Measurements from ENCODE around the gene SCRN1.

SCRN1 gene

DNA sequence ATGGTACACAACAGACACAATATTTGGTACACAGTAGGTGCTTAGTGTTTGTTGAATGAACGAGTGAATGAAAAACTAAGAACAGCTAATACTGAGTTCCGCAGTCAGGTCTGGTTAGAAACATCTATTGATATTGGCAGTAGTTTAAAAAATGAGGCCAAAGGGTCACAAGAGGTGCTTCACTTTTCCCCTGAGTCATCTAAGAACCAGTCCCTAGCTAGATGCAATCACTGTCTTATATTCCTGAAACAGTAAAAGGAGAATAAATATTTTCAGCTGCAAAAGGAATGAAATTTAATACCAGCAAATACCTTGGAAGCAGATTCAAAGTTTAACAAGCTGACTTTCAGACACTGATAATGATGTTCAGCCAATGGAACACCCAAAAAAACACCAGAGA is 54.5 kb downstream of the SCRN1 start:
- no peak overlapping the region for H3K27ac ChIP-seq (replicated peaks)
- no peak for DNase-seq (ENCODE audit: low read depth in 1 of 2, low spot score in 1 of 2)

DNA sequence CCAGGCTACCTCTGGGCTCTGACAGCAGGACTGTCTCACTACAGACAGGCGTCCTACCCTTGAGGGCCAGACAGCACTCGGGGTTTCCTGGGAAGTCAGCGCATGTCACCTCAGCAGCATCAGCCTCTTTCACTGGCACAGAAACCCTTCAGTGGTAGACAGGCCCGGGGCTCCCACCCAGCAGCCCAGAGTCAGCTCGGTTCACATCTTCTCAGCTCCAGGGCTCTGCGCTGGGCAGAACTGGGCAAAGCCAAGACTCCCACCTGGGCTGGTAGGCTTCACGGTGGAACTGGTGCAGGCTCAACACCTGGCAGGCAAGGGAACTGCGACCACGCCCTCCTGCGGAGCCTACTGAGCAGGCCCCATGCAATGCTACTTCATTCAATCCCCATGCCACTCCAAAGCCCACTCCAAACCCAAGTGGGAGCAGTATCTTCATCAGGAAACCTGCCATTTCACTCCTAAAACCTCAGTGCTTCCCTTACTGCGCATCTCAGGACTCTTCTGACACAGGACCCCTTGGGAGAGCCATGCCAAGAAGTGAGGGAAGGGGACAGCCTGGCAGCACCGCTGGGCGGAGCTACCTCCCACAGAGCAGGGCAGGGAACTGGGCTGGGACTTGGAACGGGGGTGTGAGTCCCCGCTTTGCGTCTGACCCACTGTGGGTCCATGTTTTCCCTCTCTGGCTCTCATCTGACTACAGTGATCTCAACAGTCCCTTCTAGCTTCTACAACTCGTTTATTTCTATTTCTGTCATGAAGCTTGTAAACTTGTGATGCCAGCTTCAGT is 60.4 kb downstream of the SCRN1 start:
- Histone ChIP-seq H3K27me3 (ENCODE audit: insufficient read depth, poor library complexity, severe bottlenecking) (no peaks in the 10 kb centered on the region), H3K4me3 (replicated peaks; ENCODE audit: insufficient read depth, low read length) (no peak overlapping the region), H3K27ac (replicated peaks) (no peak overlapping the region)
- DNase-seq (ENCODE audit: low read depth in 1 of 2, low spot score in 1 of 2): no peak
- TF ChIP-seq REST (IDR thresholded peaks at IDR 0.05; ENCODE audit: insufficient replicate concordance, low read depth) (no peak), POLR2AphosphoS5 (IDR thresholded peaks at IDR 0.05; ENCODE audit: low read depth) (no peak), SPI1 (IDR thresholded peaks at IDR 0.05; ENCODE audit: borderline replicate concordance, low read depth) (no peak), GABPA (IDR thresholded peaks at IDR 0.05; ENCODE audit: low read depth) (no peak)
- TF ChIP-seq, protein P1, sequence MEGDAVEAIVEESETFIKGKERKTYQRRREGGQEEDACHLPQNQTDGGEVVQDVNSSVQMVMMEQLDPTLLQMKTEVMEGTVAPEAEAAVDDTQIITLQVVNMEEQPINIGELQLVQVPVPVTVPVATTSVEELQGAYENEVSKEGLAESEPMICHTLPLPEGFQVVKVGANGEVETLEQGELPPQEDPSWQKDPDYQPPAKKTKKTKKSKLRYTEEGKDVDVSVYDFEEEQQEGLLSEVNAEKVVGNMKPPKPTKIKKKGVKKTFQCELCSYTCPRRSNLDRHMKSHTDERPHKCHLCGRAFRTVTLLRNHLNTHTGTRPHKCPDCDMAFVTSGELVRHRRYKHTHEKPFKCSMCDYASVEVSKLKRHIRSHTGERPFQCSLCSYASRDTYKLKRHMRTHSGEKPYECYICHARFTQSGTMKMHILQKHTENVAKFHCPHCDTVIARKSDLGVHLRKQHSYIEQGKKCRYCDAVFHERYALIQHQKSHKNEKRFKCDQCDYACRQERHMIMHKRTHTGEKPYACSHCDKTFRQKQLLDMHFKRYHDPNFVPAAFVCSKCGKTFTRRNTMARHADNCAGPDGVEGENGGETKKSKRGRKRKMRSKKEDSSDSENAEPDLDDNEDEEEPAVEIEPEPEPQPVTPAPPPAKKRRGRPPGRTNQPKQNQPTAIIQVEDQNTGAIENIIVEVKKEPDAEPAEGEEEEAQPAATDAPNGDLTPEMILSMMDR (IDR thresholded peaks at IDR 0.05; ENCODE audit: insufficient read depth, low read length): no peak

More for the DNA sequence above, 54.5 kb downstream of the SCRN1 start:
- TF ChIP-seq GABPA (IDR thresholded peaks at IDR 0.05; ENCODE audit: low read depth) (no peak), SPI1 (IDR thresholded peaks at IDR 0.05; ENCODE audit: borderline replicate concordance, low read depth) (no peak), POLR2AphosphoS5 (IDR thresholded peaks at IDR 0.05; ENCODE audit: low read depth) (no peak), REST (IDR thresholded peaks at IDR 0.05; ENCODE audit: insufficient replicate concordance, low read depth) (no peak)
- TF ChIP-seq, protein P1 (IDR thresholded peaks at IDR 0.05; ENCODE audit: insufficient read depth, low read length): no peak
- H3K4me3 ChIP-seq (replicated peaks; ENCODE audit: insufficient read depth, low read length): no peak overlapping the region
- no peaks in the 10 kb centered on the region for H3K27me3 ChIP-seq (ENCODE audit: insufficient read depth, poor library complexity, severe bottlenecking)

DNA sequence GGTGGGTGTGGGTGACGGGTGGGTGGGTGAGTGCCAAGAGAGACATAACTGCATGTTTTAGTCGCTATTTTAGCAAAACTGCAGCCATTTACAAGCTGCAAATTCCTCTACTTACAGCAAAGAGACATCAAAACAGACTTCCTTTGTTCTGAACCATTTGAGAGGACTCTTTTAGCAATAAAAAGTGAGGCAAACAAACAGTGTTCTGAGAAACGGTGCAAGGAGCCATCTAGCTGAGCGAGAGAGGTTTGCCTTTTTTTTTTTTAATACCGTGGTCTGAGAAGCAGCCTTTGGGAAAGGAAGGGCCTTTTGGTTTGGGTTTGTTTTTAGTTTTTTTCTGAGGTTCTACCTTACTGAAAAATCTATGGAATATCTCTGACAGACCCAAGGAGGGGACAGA is 62.9 kb downstream of the SCRN1 start:
- no peaks in the 10 kb centered on the region for H3K27me3 ChIP-seq (ENCODE audit: insufficient read depth, poor library complexity, severe bottlenecking)
- no peak for DNase-seq (ENCODE audit: low read depth in 1 of 2, low spot score in 1 of 2)
- H3K4me3 ChIP-seq (replicated peaks; ENCODE audit: insufficient read depth, low read length): no peak overlapping the region
- no peak overlapping the region for H3K27ac ChIP-seq (replicated peaks)
- no peak for TF ChIP-seq POLR2AphosphoS5 (IDR thresholded peaks at IDR 0.05; ENCODE audit: low read depth)
- TF ChIP-seq GABPA (IDR thresholded peaks at IDR 0.05; ENCODE audit: low read depth): no peak
- no peak for TF ChIP-seq REST (IDR thresholded peaks at IDR 0.05; ENCODE audit: insufficient replicate concordance, low read depth)
- no peak for TF ChIP-seq SPI1 (IDR thresholded peaks at IDR 0.05; ENCODE audit: borderline replicate concordance, low read depth)
- TF ChIP-seq, protein P1 (IDR thresholded peaks at IDR 0.05; ENCODE audit: insufficient read depth, low read length): no peak
